ENCODE data around the gene ANXA1.

ANXA1 gene

DNA sequence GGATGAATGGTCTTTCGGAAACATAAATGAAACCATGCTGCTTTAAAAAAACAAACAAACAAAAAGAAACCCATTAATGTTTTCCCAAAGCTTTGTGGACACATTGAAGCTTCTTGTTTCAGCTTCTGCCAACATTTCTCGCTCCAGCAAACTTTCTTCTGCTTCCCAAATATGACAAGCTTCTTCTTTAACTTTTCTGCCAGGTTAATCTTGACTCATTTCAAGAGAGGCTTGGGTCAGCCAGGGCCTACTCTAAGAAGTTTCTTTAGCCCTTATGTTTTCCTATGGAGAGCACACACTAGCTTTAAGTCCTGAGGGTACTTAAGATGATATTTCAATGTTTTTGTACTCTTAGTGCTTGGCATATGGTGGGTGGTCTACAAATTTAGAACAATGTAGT lies 6.1 kb downstream of the ANXA1 start:
- no peak for DNase-seq (ENCODE audit: extremely low read depth, low read depth)
- TF ChIP-seq, protein P1, sequence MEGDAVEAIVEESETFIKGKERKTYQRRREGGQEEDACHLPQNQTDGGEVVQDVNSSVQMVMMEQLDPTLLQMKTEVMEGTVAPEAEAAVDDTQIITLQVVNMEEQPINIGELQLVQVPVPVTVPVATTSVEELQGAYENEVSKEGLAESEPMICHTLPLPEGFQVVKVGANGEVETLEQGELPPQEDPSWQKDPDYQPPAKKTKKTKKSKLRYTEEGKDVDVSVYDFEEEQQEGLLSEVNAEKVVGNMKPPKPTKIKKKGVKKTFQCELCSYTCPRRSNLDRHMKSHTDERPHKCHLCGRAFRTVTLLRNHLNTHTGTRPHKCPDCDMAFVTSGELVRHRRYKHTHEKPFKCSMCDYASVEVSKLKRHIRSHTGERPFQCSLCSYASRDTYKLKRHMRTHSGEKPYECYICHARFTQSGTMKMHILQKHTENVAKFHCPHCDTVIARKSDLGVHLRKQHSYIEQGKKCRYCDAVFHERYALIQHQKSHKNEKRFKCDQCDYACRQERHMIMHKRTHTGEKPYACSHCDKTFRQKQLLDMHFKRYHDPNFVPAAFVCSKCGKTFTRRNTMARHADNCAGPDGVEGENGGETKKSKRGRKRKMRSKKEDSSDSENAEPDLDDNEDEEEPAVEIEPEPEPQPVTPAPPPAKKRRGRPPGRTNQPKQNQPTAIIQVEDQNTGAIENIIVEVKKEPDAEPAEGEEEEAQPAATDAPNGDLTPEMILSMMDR (IDR thresholded peaks at IDR 0.05; ENCODE audit: low read depth, low read length): no peak

DNA sequence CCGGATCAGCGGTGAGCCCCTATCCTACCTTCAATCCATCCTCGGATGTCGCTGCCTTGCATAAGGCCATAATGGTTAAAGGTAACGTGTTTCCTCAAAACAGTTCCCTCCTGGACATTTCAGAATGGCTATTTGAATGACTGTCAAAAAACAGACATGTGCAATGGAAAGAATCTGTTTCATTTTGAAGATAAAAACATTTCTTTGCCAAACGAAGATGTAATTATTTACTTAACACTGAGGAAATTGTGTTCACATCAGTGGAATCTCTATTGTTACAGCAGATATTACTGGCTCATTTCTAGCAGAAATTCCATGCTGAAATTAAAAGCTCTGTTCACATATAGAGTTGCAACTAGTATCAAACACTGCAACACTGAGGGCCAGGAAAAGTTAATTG lies 7.1 kb downstream of the ANXA1 start:
- TF ChIP-seq, protein P1 (IDR thresholded peaks at IDR 0.05; ENCODE audit: low read depth, low read length): no peak
- DNase-seq (ENCODE audit: extremely low read depth, low read depth): no peak

- TF ChIP-seq, protein P1 (IDR thresholded peaks at IDR 0.05; ENCODE audit: low read depth, low read length): no peak
- DNase-seq (ENCODE audit: extremely low read depth, low read depth): no peak
These were observed 9.2 kb downstream of the ANXA1 start for GRCh38 chr9:73160868-73161267.

DNA sequence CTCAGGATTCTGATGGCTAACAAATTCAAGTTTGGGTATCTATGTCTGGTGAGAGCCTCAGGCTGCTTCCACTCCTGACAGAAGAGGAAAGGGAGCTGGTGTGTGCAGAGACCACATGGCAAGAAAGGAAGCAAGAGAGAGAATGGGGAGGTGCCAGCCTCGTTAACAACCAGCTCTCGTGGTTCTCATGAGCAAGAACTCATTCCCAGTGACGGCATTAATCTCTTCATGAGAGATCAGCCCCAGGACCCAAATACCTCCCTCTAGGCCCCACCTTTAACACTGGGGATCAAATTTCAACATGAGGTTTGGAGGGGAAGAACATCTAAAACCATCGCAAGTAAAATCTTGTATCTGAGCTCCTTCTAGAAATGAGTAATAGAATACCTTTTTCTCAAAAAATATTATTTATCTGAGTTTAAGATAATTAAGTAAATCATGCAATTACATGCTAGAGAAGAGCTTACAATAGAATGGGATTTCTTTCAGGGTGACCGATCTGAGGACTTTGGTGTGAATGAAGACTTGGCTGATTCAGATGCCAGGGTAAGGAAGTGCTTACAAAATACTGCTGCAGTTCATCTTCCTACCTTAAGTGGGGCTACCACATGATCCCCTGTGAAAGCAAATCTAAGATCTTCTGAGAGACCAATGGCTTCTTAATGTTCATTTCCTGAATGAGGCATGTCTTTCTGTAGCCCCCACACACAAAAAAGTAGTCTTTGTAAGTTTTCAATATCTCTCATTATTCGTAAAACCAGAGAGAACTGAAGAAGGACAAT lies 11.5 kb downstream of the ANXA1 start:
- TF ChIP-seq, protein P1 (IDR thresholded peaks at IDR 0.05; ENCODE audit: low read depth, low read length): no peak
- DNase-seq (ENCODE audit: extremely low read depth, low read depth): no peak

GRCh38 chr9:73165911-73166310 lies 14.2 kb downstream of the ANXA1 start:
- TF ChIP-seq, protein P1 (IDR thresholded peaks at IDR 0.05; ENCODE audit: low read depth, low read length): no peak
- no peak for DNase-seq (ENCODE audit: extremely low read depth, low read depth)

- TF ChIP-seq, protein P1 (IDR thresholded peaks at IDR 0.05; ENCODE audit: low read depth, low read length): no peak
- no peak for DNase-seq (ENCODE audit: extremely low read depth, low read depth)
These were observed 14.8 kb downstream of the ANXA1 start for GRCh38 chr9:73166468-73166867.

GRCh38 chr9:73167614-73168013 lies 15.9 kb downstream of the ANXA1 start:
- TF ChIP-seq, protein P1 (IDR thresholded peaks at IDR 0.05; ENCODE audit: low read depth, low read length): no peak
- no peak for DNase-seq (ENCODE audit: extremely low read depth, low read depth)

Data from AG09319 (cell line).